ENCODE results near the gene MFAP3L. TPM values are rescaled to one million over a fixed set of nuclear protein-coding genes. Genes with fewer than 3 reads are reported as not detected.

The MFAP3L gene
- total RNA-seq, 1 experiment from 2014 or later: 7.9 TPM

DNA sequence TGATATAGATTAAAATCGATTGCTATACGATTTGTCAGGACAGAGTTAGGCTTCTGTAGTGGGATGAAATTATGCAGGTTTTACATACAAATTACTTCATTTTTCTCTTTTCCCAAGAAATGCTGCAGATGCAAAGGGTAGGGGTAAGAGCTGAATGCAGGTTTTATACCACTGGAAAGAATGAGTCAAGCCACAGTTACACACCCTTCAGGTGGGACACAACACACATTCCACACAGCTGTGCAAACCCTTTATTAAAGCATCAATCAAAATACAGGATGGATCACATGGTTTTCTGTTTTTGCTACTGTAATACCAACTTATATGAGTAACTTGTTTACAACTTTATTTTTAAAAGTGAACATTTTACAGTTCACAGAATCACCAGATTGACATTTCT, 39.8 kb downstream of the MFAP3L start:
- POLR2A ChIA-PET: no interaction called here
- intact Hi-C loops (cut with micrococcal nuclease; ENCODE audit: unreplicated experiment): no loop called here
- TF ChIP-seq SIN3A (IDR thresholded peaks at IDR 0.05; ENCODE audit: borderline replicate concordance, insufficient read depth, low read depth, low read length): no peak
- DNase-seq (ENCODE audit: low read depth, low spot score) (no peak), ATAC-seq (no peak)
- Histone ChIP-seq H3K36me3 (ENCODE audit: control insufficient read depth, insufficient read depth, low read length) (no peaks in the 10 kb centered on the region), H3K27ac (ENCODE audit: low read length) (no peak overlapping the region), H3K4me3 (ENCODE audit: low read depth in 2 of 2, low read length in 2 of 2) (no peak overlapping the region), H3K4me1 (ENCODE audit: control insufficient read depth, insufficient read depth, low read length) (no peaks in the 10 kb centered on the region), H3K9me3 (ENCODE audit: control insufficient read depth, insufficient read depth, low read depth, low read length) (no peaks in the 10 kb centered on the region), H3K27me3 (ENCODE audit: control insufficient read depth, insufficient read depth, low read length) (no peaks in the 10 kb centered on the region)
- in situ Hi-C loops (cut with HindIII; ENCODE audit: low pct_unique_long_range_greater_than_20kb, low sequenced_read_pairs): no loop called here
- CTCF ChIA-PET: no interaction called here
- no TSS peak for BruUV-seq (replicated peaks)

DNA sequence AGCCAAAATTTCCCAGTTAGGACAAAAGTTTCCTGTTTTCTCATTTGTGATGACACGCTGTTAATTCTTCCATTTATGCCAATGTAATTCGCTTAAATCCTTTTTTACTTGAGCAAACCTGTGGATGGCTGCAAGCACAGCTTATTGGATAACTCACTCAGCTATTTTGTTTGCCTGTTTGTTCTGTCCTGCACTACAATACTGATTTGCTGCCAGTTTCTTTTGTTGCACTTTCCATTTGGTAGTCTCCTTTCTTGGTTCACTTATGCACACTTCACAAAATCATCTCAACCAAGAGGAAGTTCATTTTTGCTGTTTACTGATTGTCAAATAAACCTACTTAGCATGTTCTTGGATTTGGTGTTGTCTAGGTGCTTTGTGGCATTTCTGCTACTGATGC, 40.3 kb downstream of the MFAP3L start:
- TF ChIP-seq, protein P1, sequence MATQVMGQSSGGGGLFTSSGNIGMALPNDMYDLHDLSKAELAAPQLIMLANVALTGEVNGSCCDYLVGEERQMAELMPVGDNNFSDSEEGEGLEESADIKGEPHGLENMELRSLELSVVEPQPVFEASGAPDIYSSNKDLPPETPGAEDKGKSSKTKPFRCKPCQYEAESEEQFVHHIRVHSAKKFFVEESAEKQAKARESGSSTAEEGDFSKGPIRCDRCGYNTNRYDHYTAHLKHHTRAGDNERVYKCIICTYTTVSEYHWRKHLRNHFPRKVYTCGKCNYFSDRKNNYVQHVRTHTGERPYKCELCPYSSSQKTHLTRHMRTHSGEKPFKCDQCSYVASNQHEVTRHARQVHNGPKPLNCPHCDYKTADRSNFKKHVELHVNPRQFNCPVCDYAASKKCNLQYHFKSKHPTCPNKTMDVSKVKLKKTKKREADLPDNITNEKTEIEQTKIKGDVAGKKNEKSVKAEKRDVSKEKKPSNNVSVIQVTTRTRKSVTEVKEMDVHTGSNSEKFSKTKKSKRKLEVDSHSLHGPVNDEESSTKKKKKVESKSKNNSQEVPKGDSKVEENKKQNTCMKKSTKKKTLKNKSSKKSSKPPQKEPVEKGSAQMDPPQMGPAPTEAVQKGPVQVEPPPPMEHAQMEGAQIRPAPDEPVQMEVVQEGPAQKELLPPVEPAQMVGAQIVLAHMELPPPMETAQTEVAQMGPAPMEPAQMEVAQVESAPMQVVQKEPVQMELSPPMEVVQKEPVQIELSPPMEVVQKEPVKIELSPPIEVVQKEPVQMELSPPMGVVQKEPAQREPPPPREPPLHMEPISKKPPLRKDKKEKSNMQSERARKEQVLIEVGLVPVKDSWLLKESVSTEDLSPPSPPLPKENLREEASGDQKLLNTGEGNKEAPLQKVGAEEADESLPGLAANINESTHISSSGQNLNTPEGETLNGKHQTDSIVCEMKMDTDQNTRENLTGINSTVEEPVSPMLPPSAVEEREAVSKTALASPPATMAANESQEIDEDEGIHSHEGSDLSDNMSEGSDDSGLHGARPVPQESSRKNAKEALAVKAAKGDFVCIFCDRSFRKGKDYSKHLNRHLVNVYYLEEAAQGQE (IDR thresholded peaks at IDR 0.05; ENCODE audit: insufficient read depth in 1 of 2, low read depth in 2 of 2, low read length in 1 of 2): no peak
- no peak for TF ChIP-seq TCF7L2 (IDR thresholded peaks at IDR 0.05; ENCODE audit: low read depth, low read length)
- TF ChIP-seq POLR2AphosphoS5 (IDR thresholded peaks at IDR 0.05; ENCODE audit: low read depth, low read length): no peak
- TF ChIP-seq, protein P2, sequence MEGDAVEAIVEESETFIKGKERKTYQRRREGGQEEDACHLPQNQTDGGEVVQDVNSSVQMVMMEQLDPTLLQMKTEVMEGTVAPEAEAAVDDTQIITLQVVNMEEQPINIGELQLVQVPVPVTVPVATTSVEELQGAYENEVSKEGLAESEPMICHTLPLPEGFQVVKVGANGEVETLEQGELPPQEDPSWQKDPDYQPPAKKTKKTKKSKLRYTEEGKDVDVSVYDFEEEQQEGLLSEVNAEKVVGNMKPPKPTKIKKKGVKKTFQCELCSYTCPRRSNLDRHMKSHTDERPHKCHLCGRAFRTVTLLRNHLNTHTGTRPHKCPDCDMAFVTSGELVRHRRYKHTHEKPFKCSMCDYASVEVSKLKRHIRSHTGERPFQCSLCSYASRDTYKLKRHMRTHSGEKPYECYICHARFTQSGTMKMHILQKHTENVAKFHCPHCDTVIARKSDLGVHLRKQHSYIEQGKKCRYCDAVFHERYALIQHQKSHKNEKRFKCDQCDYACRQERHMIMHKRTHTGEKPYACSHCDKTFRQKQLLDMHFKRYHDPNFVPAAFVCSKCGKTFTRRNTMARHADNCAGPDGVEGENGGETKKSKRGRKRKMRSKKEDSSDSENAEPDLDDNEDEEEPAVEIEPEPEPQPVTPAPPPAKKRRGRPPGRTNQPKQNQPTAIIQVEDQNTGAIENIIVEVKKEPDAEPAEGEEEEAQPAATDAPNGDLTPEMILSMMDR (IDR thresholded peaks at IDR 0.05): no peak
- TF ChIP-seq SIN3A (IDR thresholded peaks at IDR 0.05; ENCODE audit: borderline replicate concordance, insufficient read depth, low read depth, low read length): no peak
- no peak for DNase-seq (ENCODE audit: low read depth, low spot score)
- no TSS peak for BruUV-seq (replicated peaks)
- no peaks in the 10 kb centered on the region for H3K9me3 ChIP-seq (ENCODE audit: control insufficient read depth, insufficient read depth, low read depth, low read length)
- CTCF ChIA-PET: no interaction called here
- no peaks in the 10 kb centered on the region for H3K4me1 ChIP-seq (ENCODE audit: control insufficient read depth, insufficient read depth, low read length)
- H3K4me3 ChIP-seq (ENCODE audit: low read depth in 2 of 2, low read length in 2 of 2): no peak overlapping the region
- no peak for ATAC-seq
- H3K36me3 ChIP-seq (ENCODE audit: control insufficient read depth, insufficient read depth, low read length): no peaks in the 10 kb centered on the region
- in situ Hi-C loops (cut with HindIII; ENCODE audit: low pct_unique_long_range_greater_than_20kb, low sequenced_read_pairs): no loop called here
- POLR2A ChIA-PET: no interaction called here
- no peak overlapping the region for H3K27ac ChIP-seq (ENCODE audit: low read length)
- no peaks in the 10 kb centered on the region for H3K27me3 ChIP-seq (ENCODE audit: control insufficient read depth, insufficient read depth, low read length)
- intact Hi-C loops (cut with micrococcal nuclease; ENCODE audit: unreplicated experiment): no loop called here

DNA sequence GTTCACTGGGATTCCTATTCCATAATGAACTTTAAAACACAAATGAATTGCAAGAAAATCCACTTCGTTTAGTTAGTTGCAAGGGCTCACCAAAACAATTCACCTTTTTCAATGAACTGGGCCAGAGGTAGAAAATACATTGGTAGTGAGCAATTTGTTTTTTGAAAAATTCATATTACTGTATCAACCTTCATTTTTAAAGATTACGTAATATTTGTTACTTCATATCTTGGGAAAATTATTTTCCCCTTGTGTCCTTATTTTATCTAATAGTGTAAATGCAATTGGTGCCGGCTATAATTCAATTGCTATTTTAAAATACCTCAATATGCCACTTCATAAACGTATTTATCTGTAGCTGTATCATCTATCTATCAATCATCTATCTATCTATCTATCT, 41.5 kb downstream of the MFAP3L start:
- CTCF ChIA-PET: no interaction called here
- intact Hi-C loops (cut with micrococcal nuclease; ENCODE audit: unreplicated experiment) (no loop called here), in situ Hi-C loops (cut with HindIII; ENCODE audit: low pct_unique_long_range_greater_than_20kb, low sequenced_read_pairs) (no loop called here)
- H3K9me3 ChIP-seq (ENCODE audit: control insufficient read depth, insufficient read depth, low read depth, low read length): no peaks in the 10 kb centered on the region
- no peak for TF ChIP-seq POLR2AphosphoS5 (IDR thresholded peaks at IDR 0.05; ENCODE audit: low read depth, low read length)
- no peak for TF ChIP-seq TCF7L2 (IDR thresholded peaks at IDR 0.05; ENCODE audit: low read depth, low read length)
- no peak for TF ChIP-seq SIN3A (IDR thresholded peaks at IDR 0.05; ENCODE audit: borderline replicate concordance, insufficient read depth, low read depth, low read length)
- TF ChIP-seq, protein P2 (IDR thresholded peaks at IDR 0.05): no peak
- TF ChIP-seq, protein P1 (IDR thresholded peaks at IDR 0.05; ENCODE audit: insufficient read depth in 1 of 2, low read depth in 2 of 2, low read length in 1 of 2): no peak
- no peak overlapping the region for H3K4me3 ChIP-seq (ENCODE audit: low read depth in 2 of 2, low read length in 2 of 2)
- POLR2A ChIA-PET: no interaction called here
- no peak overlapping the region for H3K27ac ChIP-seq (ENCODE audit: low read length)
- ATAC-seq (no peak), DNase-seq (ENCODE audit: low read depth, low spot score) (no peak)
- BruUV-seq (replicated peaks): no TSS peak
- no peaks in the 10 kb centered on the region for H3K36me3 ChIP-seq (ENCODE audit: control insufficient read depth, insufficient read depth, low read length)
- no peaks in the 10 kb centered on the region for H3K27me3 ChIP-seq (ENCODE audit: control insufficient read depth, insufficient read depth, low read length)
- no peaks in the 10 kb centered on the region for H3K4me1 ChIP-seq (ENCODE audit: control insufficient read depth, insufficient read depth, low read length)
